Measurements from ENCODE around the gene COL23A1.

DNA sequence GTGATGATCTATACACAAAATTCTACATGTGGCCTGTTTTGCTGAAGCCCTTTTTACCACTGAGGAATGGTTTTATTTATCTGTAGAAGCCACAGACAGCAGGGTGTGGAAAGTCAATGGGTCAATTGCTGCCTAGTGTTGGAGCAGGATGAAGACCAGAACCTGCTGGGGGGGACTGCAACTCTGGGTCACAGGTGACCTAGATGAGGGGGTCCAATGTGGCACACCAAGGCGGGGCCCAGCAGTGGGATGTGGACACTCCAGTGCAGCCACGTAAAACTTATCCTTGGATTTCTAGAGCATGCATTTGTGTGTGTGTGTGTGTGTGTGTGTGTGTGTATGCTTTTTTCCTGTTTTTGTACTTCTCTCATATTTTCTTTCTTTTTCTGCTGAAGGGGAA lies 210.1 kb downstream of the COL23A1 start:
- TF ChIP-seq, protein P1, sequence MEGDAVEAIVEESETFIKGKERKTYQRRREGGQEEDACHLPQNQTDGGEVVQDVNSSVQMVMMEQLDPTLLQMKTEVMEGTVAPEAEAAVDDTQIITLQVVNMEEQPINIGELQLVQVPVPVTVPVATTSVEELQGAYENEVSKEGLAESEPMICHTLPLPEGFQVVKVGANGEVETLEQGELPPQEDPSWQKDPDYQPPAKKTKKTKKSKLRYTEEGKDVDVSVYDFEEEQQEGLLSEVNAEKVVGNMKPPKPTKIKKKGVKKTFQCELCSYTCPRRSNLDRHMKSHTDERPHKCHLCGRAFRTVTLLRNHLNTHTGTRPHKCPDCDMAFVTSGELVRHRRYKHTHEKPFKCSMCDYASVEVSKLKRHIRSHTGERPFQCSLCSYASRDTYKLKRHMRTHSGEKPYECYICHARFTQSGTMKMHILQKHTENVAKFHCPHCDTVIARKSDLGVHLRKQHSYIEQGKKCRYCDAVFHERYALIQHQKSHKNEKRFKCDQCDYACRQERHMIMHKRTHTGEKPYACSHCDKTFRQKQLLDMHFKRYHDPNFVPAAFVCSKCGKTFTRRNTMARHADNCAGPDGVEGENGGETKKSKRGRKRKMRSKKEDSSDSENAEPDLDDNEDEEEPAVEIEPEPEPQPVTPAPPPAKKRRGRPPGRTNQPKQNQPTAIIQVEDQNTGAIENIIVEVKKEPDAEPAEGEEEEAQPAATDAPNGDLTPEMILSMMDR (IDR thresholded peaks at IDR 0.05; ENCODE audit: low read length), result no peak
- no peak for TF ChIP-seq EZH2 (optimal IDR thresholded peaks at IDR 0.05; ENCODE audit: low read depth, low read length)
- TF ChIP-seq EZH2phosphoT487 (IDR thresholded peaks at IDR 0.05; ENCODE audit: low read length), result no peak

Measured in MM.1S (cell line).